CD14-positive monocyte (primary cell): ENCODE data around the gene MYO5B. TPM values are rescaled to one million over a fixed set of nuclear protein-coding genes. Genes with fewer than 3 reads are reported as not detected.

Source experiments
- DNase-seq, 3 donors: peaks; one replicate each; pipeline ENCODE4 v3.0.0-alpha.2; 2011 to 2022
- H2AFZ ChIP-seq: 2 replicates; pipeline ENCODE4 v1.6.0; 2012; ENCODE audit warnings: mild to moderate bottlenecking, low read depth, low read length, inconsistent platforms; ENCODE audit not compliant: insufficient read depth, poor library complexity, severe bottlenecking
- H3K27ac ChIP-seq, 2 donors: 1 replicate in 1 of 2; 2 replicates in 1 of 2; pipeline ENCODE4 v1.5.1; 2012 to 2013; ENCODE audit warnings: low read length in 2 of 2, control low read depth in 1 of 2, inconsistent platforms in 1 of 2, low read depth in 1 of 2, mild to moderate bottlenecking in 1 of 2
- H3K27me3 ChIP-seq, 2 donors: one replicate each; pipeline versions ENCODE4 v1.6.0 to v1.6.1; 2011 to 2013; ENCODE audit warnings: low read length in 2 of 2; ENCODE audit not compliant: control insufficient read depth in 2 of 2, insufficient read depth in 2 of 2
- H3K36me3 ChIP-seq, 2 donors: replicated peaks in 1 of 2; 1 replicate in 1 of 2; 2 replicates in 1 of 2; pipeline versions ENCODE4 v1.5.1 to v1.6.1; 2012 to 2013; ENCODE audit warnings: low read length in 2 of 2, control low read depth in 1 of 2, inconsistent platforms in 1 of 2, mild to moderate bottlenecking in 1 of 2; ENCODE audit not compliant: insufficient read depth in 2 of 2, control insufficient read depth in 1 of 2
- H3K4me1 ChIP-seq, 2 donors: 1 replicate in 1 of 2; 2 replicates in 1 of 2; pipeline versions ENCODE4 v1.5.1 to v1.6.1; 2012 to 2013; ENCODE audit warnings: low read length in 2 of 2, control low read depth in 1 of 2, inconsistent platforms in 1 of 2, mild to moderate bottlenecking in 1 of 2, moderate library complexity in 1 of 2; ENCODE audit not compliant: insufficient read depth in 2 of 2, control insufficient read depth in 1 of 2
- H3K4me2 ChIP-seq: replicated peaks from 2 replicates; pipeline ENCODE3; 2012; ENCODE audit warnings: low read length, moderate library complexity, mild to moderate bottlenecking; ENCODE audit not compliant: poor library complexity, severe bottlenecking; ENCODE audit errors: extremely low read depth
- H3K4me3 ChIP-seq, 3 experiments: fragments of 200-600 bp in 1 of 3; sonication (generic) in 1 of 3; replicated peaks in 1 of 3; 1 replicate in 2 of 3; 2 replicates in 1 of 3; pipeline ENCODE4 v1.5.1; 2011 to 2013; ENCODE audit warnings: low read length in 3 of 3, mild to moderate bottlenecking in 3 of 3, control low read depth in 2 of 3, low read depth in 2 of 3, inconsistent platforms in 1 of 3, moderate library complexity in 1 of 3
- H3K79me2 ChIP-seq: 2 replicates; pipeline ENCODE4 v1.6.0; 2012; ENCODE audit warnings: mild to moderate bottlenecking, control low read depth, inconsistent platforms, low read length, moderate library complexity; ENCODE audit not compliant: insufficient read depth
- H3K9ac ChIP-seq: 2 replicates; pipeline ENCODE4 v1.6.0; 2017; ENCODE audit warnings: low read length, mild to moderate bottlenecking; ENCODE audit not compliant: insufficient read depth, poor library complexity, severe bottlenecking
- H3K9me3 ChIP-seq, 2 donors: replicated peaks in 1 of 2; 1 replicate in 1 of 2; 2 replicates in 1 of 2; pipeline versions ENCODE4 v1.5.1 to v1.6.1; 2012 to 2013; ENCODE audit warnings: low read length in 2 of 2, control low read depth in 1 of 2; ENCODE audit not compliant: control insufficient read depth in 1 of 2, insufficient read depth in 1 of 2
- H4K20me1 ChIP-seq: 2 replicates; pipeline ENCODE4 v1.6.0; 2012; ENCODE audit warnings: mild to moderate bottlenecking, low read length, control low read depth, moderate library complexity; ENCODE audit not compliant: insufficient read depth
- H3K27ac Mint-ChIP-seq, 7 donors: one replicate each; pipeline ENCODE4 v1.8.0; 2020; ENCODE audit warnings: mild to moderate bottlenecking in 7 of 7, mixed read lengths in 7 of 7, moderate library complexity in 6 of 7, inconsistent platforms in 2 of 7
- H3K27me3 Mint-ChIP-seq, 3 donors: one replicate each; pipeline ENCODE4 v1.8.0; 2021 to 2022; ENCODE audit warnings: low read depth in 3 of 3, mild to moderate bottlenecking in 3 of 3, mixed read lengths in 3 of 3, moderate library complexity in 3 of 3, inconsistent platforms in 1 of 3
- H3K36me3 Mint-ChIP-seq, 2 donors: one replicate each; pipeline ENCODE4 v1.8.0; 2020; ENCODE audit warnings: mixed read lengths in 2 of 2, inconsistent platforms in 1 of 2, mild to moderate bottlenecking in 1 of 2
- H3K4me1 Mint-ChIP-seq: one replicate; pipeline ENCODE4 v1.8.0; 2020; ENCODE audit warnings: mild to moderate bottlenecking, mixed read lengths
- H3K4me3 Mint-ChIP-seq, 2 donors: one replicate each; pipeline ENCODE4 v1.8.0; 2020; ENCODE audit warnings: mild to moderate bottlenecking in 2 of 2, mixed read lengths in 2 of 2, moderate library complexity in 1 of 2
- H3K9me3 Mint-ChIP-seq, 7 donors: one replicate each; pipeline ENCODE4 v1.8.0; 2020 to 2022; ENCODE audit warnings: mixed read lengths in 7 of 7, mild to moderate bottlenecking in 6 of 7, moderate library complexity in 6 of 7, inconsistent platforms in 2 of 7
- WGBS: methylation state at CpG from one replicate; pipeline ENCODE4 v1.1.5; 2013; ENCODE audit warnings: missing lambda C conversion rate; ENCODE audit not compliant: insufficient coverage; 5-methylcytosine and 5-hydroxymethylcytosine counted together
- intact Hi-C, 2 donors: fragments of 100-400 bp; cut with micrococcal nuclease; formaldehyde crosslinking; loops; one replicate each; pipeline versions ENCODE4 v1.15.0 to v1.15.1; 2023
- polyA plus RNA-seq, 3 donors: library from polyadenylated mRNA; depleted of rRNA in 1 of 3; unstranded in 2 of 3; stranded (reverse) in 1 of 3; fragments of 300-500 nt in 2 of 3; fragments of >200 nt in 1 of 3; fragmentation: Illumina TruSeq in 2 of 3; gene quantifications; 1 replicate in 2 of 3; 2 replicates in 1 of 3; pipeline ENCODE4 v1.2.3, GENCODE V29; 2012 to 2021
- TF ChIP-seq, protein P1 (sequence below): fragments of 200-600 bp; IDR thresholded peaks from one replicate; pipeline ENCODE4 v1.8.0; 2022; ENCODE audit warnings: antibody characterized with exemption, mild to moderate bottlenecking

Gene MYO5B
- polyA plus RNA-seq, 3 donors = 0.04 TPM; not detected in 2

GRCh38 chr18:49857708-49858107 lies 337.2 kb downstream of the MYO5B start:
- TF ChIP-seq, protein P1, sequence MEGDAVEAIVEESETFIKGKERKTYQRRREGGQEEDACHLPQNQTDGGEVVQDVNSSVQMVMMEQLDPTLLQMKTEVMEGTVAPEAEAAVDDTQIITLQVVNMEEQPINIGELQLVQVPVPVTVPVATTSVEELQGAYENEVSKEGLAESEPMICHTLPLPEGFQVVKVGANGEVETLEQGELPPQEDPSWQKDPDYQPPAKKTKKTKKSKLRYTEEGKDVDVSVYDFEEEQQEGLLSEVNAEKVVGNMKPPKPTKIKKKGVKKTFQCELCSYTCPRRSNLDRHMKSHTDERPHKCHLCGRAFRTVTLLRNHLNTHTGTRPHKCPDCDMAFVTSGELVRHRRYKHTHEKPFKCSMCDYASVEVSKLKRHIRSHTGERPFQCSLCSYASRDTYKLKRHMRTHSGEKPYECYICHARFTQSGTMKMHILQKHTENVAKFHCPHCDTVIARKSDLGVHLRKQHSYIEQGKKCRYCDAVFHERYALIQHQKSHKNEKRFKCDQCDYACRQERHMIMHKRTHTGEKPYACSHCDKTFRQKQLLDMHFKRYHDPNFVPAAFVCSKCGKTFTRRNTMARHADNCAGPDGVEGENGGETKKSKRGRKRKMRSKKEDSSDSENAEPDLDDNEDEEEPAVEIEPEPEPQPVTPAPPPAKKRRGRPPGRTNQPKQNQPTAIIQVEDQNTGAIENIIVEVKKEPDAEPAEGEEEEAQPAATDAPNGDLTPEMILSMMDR = no peak
- no peak for DNase-seq
- H3K27me3 ChIP-seq = no peaks in the 10 kb centered on the region
- H3K4me1 Mint-ChIP-seq = no peaks in the 10 kb centered on the region
- no peaks in the 10 kb centered on the region for H3K9me3 ChIP-seq
- no peaks in the 10 kb centered on the region for H3K36me3 ChIP-seq
- no peak overlapping the region for H3K9ac ChIP-seq
- no peak overlapping the region for H3K4me2 ChIP-seq
- H3K36me3 Mint-ChIP-seq = no peaks in the 10 kb centered on the region
- no peaks in the 10 kb centered on the region for H3K9me3 Mint-ChIP-seq
- no peaks in the 10 kb centered on the region for H4K20me1 ChIP-seq
- H3K27ac Mint-ChIP-seq = no peak overlapping the region
- peaks cover 0 to 6% (median 0%) of the 10 kb centered on the region in 3 donors for H3K27me3 Mint-ChIP-seq
- no peak overlapping the region for H3K4me3 Mint-ChIP-seq
- H3K27ac ChIP-seq = no peak overlapping the region
- intact Hi-C loops = loop anchor here in 1 of 2 donors (2.0 to 5.0 kb wide), 2 partner anchors 347 to 1180 kb away; no protein-coding TSS in a partner anchor
- no peaks in the 10 kb centered on the region for H3K4me1 ChIP-seq
- 100% methylated on average over 1 of the region's 3 CpGs for WGBS
- no peaks in the 10 kb centered on the region for H3K79me2 ChIP-seq
- H3K4me3 ChIP-seq = no peak overlapping the region
- H2AFZ ChIP-seq = no peak overlapping the region

DNA sequence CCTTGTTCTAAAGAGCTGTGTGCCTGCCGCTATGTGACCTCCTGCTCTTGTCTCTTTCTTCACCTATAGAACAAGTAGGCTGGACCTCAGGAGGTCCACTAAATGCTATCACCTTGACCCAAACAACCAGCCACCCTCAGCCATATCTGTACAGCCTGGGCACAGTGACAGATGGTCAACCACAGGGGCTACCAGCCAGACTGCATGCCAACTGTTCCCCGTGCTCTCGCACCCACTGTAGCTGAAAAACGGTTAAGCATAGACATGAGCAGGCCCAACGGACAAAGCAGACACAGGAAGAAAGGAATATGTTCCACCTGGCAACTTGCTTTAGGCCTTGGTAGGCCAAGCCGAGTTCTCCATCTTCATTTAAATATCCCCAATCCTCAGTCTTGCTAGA lies 338.5 kb downstream of the MYO5B start:
- WGBS = 87% methylated on average over 4 of the region's 6 CpGs
- Histone ChIP-seq H3K9ac (no peak overlapping the region), H3K36me3 (no peaks in the 10 kb centered on the region), H3K4me2 (no peak overlapping the region), H2AFZ (no peak overlapping the region), H3K27me3 (no peaks in the 10 kb centered on the region), H3K4me1 (no peaks in the 10 kb centered on the region), H4K20me1 (no peaks in the 10 kb centered on the region), H3K4me3 (no peak overlapping the region), H3K27ac (no peak overlapping the region), H3K9me3 (no peaks in the 10 kb centered on the region), H3K79me2 (no peaks in the 10 kb centered on the region)
- no peak for DNase-seq
- Mint-ChIP-seq H3K36me3 (no peaks in the 10 kb centered on the region), H3K4me3 (no peak overlapping the region), H3K4me1 (no peaks in the 10 kb centered on the region), H3K27me3 (peaks cover 0 to 6% (median 0%) of the 10 kb centered on the region in 3 donors), H3K9me3 (no peaks in the 10 kb centered on the region), H3K27ac (no peak overlapping the region)
- intact Hi-C loops = loop anchor here in 1 of 2 donors (5.0 kb wide), 1 partner anchor 1179 kb away; no protein-coding TSS in a partner anchor
- TF ChIP-seq, protein P1 = no peak
